Stimulated activated CD4-positive, alpha-beta T cell treated with anti-CD3 and anti-CD28 coated beads, Interleukin-2, amount 100 ng/mL, for 24 hours (primary cell): ENCODE data around the gene EHBP1.

Source experiments
- DNase-seq, 2 donors: peaks; one replicate each; pipeline ENCODE4 v3.0.0-alpha.2; 2020

Gene EHBP1

DNA sequence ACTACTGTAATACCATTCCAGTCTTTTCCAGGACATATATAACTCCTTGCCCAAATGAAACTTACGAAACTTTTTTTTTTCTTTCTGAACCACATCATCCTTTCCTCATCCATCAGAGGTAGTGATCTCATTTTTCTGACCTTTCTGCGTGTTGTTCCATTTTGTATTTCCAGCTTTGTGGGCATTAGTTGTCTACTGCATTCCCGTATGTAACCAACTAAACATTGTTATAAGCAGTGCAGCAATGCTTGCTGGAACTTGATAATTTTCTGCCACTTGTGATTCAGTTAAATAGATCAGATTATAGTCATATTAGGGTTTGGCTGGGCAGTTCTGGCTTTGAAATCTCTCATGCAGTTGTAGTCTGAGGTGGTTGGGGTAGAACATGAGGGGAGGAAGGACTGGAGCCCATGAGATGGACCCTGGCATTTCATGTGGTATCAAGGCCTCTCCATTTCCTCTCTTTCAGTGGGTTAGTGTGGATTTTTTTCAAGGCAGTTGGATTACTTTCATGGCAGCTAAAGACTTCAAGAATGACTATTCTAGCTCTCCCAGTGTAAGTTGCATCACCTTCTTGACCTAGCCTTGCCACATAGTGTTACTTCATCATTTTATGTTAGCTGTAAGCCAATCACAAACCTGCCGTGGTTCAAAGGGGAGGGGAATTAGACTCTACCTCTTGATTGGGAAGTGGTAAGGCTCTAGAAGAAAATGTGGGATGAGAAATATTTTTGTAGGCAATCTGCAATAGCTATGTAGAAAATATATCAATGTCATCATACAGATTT is 80.5 kb downstream of the EHBP1 start:
- no peak for DNase-seq

DNA sequence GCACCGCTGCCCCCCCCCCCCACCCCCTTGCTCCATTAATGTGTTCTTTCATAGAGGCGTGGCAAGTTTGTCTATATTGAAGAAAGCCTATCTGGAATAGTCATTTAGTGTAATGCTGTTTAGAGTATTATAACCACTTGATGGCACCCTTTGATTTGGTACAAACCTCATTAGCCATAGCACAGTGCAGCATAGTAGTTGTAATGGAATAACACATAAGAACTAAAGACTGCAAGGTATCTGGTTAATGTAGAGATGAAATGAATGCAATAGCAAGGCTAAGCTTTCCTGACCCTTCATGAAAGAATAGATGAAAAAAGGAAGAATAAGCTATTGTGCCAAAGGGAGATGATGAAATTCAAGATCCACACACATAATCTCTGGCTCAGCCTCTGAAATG is 81.9 kb downstream of the EHBP1 start:
- no peak for DNase-seq

DNA sequence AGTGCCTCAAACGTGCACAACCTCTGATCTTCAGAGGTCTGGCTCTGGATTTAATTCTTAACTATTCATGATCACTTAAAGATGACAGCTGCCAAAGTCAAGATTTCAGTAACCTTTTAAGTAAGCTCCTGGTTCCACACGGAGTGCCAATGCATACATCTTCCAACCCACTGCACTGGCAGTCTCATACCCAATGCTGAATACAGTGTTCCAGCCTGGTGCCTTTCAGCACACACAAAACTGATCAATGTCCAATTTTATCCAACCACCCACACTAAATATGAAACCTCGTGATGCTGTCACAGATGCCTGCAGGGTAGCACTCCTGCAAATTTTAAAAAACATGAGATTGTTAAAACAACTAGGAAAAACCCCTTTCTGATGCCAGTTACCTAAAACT is 84.0 kb downstream of the EHBP1 start:
- no peak for DNase-seq

DNA sequence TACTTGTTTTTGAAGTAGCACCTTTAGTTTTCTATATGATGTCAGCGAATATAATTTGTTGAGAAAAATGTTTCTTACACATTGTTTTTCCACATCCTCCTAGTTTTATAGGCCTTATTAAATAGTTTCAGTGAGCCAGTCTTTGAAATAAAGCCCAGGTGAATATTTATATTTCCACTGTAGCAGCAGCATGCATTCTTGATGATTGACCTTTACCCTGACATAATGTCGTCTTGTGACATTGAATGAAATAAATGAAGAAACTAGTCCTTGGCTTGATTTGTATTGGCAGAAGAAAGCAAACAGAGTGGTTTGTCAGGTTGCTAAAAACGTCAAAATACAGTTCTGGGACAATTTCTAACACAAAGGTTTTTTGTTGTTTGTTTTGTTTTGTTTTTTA is 84.4 kb downstream of the EHBP1 start:
- DNase-seq: no peak

DNA sequence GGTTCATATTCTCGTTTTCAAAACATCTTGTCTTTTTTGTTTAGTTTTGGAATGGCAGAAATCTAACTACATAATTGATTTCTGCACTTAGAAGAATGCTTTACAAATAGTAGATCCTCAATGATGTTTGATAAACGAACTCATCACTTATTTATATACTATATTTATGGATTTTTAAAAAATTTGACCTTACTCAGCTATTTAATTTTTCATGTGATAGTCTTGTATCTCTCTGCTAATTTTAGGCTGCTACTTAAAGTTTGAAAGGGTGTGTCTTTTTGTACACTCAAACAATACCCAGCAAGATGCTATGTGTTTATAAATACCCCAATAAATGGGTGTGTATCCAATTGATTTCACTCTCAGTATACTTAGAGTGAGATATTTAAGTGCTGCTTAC is 86.9 kb downstream of the EHBP1 start:
- DNase-seq: no peak

DNA sequence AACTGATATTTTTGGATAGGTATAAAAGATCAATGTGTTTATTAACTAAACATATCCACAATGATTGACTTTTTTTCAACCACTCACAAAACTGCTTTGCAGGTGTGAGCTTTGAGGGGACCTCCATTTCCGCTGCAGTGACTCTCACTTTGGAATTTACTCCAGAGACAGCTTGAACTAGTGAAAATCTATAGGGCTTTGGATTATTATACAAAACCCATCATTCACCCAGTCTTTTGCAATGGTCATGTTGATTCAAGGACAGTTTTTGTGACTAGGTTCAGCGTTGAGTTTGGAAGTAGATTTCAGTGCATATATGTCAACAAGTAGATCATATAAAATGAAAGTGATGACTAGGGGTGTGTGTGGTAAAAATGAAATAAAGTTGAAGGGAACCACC is 87.7 kb downstream of the EHBP1 start:
- DNase-seq: no peak

DNA sequence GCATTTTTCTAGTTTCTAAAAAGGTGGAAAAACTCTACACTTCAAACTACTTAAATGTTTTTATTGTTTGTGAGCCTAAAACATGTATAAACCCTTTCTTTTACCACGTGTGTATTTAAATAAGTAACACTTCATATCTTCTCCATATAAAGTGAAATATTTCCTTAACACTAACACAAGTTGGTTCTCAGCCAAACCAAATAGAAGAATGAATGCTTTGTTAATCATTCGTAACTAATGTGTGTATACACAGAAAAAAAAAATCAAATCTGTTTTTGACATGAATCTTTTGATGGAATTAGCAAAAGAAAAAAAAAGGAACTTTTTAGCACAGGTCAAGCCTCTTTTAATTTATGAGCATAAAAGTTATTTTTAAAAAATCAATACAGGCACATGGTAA is 89.3 kb downstream of the EHBP1 start:
- DNase-seq: no peak

DNA sequence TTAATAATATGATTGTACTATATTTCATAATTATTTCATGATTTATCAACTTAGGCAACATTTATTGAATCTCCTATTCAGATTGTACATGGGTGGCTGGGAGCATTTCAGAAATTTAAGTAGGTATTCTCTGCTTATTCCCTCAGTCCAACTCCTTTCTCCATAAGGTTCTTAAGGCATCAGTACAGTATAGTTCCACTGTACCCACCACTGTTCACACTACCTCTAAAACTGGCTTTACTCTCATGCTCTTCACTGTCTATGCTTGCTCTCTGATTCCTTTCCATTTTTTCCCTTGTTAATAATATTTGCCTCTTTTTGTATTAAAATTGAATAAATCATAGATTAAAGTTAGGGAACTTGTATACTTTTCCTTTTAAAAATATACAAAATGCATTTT is 89.8 kb downstream of the EHBP1 start:
- DNase-seq: no peak

DNA sequence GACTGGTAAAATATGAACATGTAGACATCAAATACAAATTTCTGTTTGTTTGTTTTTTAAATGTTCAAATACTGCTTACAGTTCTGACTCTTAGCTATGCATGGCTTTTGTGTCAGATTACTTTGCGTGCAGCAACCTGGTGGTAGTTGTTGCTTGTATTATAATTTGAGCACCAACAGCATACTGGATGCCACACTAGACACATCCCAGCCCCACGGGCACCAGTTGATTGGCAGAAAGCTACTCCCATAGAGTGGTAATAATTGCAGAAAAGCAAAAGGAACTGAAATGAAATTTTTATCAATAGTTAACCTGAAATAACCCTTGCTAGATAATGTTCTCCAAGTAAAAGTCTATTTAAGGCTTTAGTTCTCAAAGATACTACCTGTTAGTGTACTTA is 91.6 kb downstream of the EHBP1 start:
- DNase-seq: no peak

DNA sequence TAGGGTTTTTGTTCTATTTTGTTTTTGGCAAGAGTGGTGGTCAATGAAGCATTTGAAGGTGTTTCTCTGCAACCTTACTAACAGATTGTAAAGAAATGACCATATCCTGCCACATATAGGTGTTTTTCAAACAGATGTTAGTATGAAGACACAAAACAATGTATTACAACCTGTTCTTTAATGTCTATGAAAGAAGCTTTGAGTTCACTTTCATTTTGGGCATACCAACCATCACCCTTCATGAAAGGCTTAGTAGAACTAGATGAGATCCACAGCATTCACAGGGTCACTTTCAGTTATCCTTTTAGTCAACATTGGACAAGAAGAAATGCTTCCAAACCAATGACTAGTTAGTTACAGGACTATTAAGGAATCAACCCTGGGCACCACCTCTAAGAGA is 95.1 kb downstream of the EHBP1 start:
- DNase-seq: no peak

DNA sequence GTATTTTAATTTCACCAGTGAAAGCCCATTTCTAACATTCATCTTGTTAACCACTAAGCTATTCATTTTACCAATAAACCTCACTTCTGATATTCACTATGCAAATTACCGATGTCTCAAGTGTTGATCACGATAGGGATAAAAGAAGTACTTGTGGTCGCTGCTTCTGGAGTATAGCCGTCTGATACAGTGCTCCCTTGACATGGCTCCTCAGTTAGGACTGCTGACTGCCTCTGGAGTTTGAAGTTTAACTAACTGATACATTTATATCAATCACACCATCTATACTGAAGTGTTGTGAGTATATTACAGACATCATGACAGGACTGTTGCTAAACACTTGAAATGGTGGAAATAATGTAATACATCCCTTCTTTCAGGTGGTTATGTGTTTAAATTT is 95.6 kb downstream of the EHBP1 start:
- no peak for DNase-seq

DNA sequence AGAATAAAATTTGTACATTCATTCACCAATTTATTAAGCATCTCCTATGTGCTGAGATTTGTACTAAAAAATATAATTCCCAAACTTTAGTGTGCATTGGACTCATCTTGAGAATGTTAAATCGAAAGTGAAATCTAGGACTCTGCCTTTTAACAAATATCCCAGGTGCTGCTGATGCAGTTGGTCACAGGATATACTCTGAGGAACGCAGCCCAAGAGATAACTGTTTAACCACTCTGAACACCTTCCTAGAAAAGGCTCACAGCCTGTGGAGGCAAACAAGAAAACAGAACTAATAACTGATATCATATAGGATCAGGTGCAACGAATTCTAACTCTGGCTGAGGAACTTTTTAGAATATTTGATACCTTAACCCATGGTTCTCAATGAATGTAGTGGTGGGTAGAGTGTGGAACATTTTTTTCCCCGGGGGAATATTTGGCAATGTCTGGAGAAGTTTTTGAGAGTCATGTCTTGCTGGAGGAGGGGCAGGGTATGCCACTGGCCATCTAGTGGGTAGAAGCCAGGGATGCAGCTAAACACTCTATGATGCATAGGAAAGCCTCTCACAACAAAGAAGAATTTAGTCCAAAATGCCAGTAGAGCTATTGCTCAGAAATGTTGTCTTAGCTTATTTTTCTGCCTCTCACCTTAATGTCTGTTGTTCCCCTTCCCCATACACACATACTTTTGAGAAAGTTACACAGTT is 96.5 kb downstream of the EHBP1 start:
- DNase-seq: no peak

DNA sequence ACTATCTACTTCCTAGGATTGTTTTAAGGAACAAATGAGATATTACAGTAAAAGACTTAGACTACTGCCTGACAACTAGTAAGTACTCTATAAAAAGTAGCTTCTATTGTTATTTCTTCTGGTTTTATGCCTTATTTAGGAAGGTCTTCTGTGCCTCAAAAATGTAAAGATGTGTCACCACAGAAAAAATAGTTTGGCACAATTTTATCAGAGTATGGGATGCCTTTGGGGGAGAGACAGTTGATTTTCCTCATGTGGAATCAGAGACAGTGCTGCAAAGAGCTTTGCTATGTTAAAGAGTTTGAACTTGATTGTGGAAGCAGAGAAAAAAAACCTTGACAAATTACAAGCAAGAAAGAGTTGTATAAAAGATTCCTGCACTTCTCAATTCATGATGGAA is 98.4 kb downstream of the EHBP1 start:
- DNase-seq: no peak

DNA sequence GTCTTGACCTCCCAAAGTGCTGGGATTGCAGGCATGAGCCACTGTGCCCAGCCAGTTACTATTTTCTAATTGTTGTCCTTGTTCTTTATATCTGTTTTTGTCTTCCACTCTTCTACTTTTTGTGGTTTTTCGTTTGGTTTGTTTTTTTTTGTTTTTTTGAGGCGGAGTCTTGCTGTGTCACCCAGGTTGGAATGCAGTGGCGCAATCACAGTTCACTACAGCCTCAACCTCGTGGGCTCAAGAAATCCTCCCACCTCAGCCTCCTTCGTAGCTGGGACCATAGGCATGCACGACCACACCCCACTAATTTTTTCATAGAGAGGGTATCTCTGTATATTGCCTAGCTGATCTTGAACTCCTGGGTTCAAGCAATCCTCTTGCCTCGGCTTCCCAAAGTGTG is 100.7 kb downstream of the EHBP1 start:
- DNase-seq: no peak

DNA sequence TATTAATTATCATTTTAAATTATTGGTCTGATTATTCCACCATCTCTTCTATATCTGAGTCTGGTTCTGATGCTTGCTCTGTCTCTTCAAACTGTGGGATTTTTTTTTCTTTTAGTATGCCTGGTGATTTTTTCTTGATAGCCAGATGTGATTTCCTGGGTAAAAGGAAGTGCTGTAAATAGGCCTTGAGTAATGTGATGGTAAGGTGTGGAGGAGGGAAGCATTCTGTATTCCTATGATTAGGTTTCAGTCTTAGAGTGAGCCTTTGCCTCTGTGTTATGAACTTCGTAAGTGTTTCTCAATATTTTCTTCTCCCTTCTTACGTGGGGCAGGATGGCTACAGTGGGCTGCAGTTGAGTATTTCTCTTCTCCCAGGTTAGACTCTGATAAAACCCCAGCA is 103.0 kb downstream of the EHBP1 start:
- no peak for DNase-seq

DNA sequence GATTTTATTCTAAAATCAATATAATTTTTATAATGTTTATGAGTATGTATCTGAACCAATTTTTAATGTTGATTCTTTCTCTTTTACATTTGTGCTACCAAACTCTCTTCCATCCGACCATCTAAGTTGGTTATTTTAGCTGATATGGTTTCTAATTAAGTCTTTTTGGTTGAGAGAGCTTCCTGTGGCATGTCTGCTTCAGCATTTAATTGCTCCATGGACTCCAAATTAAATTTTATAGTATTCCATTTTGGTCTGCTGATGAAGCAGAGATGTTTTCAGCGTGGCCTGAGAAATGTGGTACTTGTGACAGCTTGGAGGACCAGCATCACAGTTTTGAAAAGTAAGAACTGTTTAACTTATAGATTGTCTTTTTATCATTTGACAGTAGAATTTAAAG is 105.6 kb downstream of the EHBP1 start:
- no peak for DNase-seq

DNA sequence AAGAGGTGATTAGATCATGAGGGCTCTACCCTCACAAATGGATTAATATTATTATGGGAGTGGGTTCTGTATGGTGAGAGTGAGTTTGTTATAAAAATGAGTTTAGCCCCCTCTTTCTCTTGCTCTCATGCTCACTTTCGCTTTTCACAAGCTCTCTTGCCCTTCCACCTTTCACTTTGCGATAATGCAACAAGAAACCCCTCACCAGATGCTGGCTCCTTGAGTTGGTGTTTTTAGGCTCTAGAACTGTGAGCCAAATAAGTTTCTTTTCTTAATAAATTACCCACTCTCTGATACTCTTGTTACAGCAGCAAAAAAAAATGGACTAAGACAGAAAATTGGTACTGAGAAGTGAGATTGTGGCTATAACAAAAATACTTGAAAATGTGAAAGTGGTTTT is 106.5 kb downstream of the EHBP1 start:
- no peak for DNase-seq

DNA sequence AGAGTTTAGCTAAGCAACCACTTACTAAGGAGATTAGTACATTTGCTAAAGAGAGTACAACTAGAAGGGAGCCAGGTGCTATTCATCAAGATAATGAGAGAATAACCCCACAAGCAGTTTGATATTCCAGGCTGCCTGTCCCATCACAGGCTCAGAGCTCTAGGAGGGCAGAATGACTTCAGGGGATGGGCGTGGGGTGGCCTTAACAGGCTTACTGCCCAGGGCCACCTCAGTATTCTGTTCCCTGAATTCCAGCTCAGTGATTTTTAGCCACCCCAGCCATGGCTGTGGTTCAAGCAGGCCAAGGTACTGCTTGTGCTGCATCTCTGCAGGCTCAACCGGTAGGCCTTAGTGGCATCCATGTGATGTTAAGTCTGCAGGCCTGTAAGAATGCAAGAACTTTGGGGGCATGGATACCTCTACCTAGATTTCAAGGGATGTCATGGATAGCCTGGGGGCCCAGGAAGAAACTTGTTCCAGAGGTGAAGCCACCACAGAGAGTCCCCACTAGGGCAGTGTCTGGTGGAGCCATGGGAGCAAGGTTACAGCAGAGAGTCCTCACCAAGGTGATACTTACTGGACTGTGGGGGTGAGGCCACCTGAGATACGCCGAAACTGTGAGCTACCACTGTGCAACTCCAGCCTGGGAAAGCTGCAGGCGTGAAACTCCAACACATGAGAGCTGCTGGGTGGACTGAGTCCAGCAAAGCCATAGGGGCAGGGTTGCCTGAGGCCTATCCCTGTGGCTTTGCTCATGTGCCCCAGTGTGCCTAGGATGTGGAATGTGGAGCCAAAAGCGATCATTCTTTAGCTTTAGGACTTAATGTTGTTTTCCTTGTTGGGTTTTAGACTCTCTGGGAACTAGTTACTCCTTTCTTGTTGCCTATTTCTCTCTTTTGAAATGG is 107.7 kb downstream of the EHBP1 start:
- no peak for DNase-seq

DNA sequence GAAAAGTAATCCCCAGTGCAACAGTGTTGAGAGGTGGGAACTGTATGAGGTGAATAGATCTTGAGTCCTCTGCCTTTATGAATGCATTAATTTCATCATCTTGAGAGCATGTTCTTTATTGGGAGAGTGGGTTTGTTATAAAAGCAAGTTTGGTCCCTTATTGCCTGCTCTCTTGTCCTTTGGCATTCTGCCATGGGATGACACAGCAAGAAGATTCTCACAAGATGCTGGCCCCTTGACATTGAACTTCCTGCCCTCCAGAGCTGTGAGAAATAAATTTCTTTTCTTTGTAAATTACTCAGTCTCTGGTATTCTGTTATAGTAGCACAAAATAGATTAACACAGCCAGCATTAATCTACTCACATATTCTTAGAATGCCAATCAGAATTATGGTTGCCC is 108.6 kb downstream of the EHBP1 start:
- DNase-seq: no peak

DNA sequence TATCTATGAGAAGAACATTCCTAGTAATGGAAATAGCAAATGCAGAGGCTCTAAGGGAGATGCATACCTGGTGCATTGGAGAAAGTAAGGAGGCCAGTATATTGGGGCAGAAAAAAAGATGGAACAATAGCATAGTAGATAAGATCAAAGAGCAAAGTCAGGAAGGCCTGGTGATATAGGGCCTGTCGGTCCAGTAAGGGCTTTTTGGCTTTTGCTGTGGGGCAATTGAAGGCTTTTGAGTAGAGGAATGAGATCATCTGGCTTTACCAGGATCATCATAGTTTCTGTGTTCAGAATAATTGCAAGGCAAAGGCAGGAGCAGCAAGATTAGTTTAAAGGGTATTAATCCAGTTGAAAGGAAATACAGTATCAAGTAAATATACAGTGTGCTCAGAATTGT is 111.8 kb downstream of the EHBP1 start:
- DNase-seq: no peak

DNA sequence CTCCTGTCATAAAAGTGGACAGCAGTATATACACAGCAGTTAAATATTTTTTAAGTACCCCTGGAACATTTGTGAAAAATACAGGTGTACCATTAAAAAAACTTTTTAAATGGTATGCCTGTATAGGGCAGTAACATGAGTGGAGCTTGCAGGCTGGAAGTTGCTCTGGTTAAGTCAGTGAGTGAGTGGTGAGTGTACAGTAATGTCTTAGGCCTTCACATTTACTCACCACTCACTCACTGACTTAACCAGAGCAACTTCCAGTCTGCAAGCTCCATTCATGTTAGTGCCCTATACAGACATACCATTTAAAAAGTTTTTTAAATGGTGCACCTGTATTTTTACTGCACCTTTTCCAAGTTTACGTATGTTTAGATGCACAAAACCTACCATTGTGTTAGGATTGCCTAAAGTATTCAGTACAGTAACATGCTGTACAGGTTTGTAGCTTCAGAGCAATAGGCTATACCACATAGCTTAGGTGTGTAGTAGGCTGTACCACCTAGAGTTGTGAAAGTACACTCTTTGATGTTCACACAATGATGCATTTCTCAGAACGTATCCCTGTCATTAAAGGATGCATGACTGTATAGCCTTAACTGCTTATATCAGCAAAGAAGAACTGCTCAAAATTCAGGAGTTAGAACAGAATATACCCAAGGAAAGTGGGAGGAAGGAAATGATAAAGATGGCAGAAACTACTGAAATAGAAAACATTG is 112.6 kb downstream of the EHBP1 start:
- no peak for DNase-seq

DNA sequence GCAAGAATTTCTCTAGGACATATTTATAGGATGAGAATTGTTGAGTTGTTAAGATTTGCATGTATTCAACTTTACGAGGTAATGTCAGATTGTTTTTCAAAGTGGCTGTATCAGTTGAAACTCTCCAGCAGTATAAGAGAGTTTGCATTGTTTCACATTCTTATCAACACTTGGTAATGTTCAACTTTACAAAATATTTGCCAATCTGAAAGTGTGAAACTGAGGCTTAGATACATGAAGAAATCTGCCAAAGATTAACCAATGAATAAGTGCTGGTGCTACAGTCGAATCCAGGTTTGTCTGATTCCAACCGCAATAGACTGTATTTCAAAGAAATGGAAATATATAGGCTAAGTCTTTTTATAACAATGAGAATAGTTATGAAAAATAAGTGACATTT is 117.0 kb downstream of the EHBP1 start:
- no peak for DNase-seq

DNA sequence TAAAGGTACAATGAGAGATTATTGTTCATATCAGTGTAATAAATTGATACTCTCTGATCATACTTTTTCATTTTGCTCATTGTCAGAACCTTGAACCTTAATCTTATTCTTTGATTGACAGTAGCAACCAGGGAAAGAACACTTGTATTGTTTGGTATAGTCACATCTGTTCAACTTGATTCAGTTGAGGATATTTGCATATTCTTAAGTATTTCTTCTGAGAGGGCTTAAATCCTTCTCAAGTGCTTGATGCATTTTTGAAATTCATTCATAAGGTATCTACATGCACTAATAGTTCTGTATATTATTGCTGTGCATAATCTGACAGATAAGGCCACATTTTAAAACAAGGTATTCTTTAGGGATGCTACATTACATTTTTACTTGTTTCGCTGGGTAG is 118.9 kb downstream of the EHBP1 start:
- no peak for DNase-seq
